IPS-15b (cell line): Measurements from ENCODE around the gene MS4A4A.
"Not testable (repeated sequence)": the region's sequence is repeated elsewhere in the genome, so short reads cannot be mapped to it uniquely, and the experiment has no call there.

Experiments
- H3K27me3 ChIP-seq: one replicate; pipeline ENCODE4 v1.6.1; 2013; ENCODE audit warnings: low read length; ENCODE audit not compliant: control insufficient read depth, insufficient read depth
- H3K36me3 ChIP-seq: one replicate; pipeline ENCODE4 v1.6.1; 2013; ENCODE audit warnings: low read length; ENCODE audit not compliant: control insufficient read depth, insufficient read depth
- H3K4me1 ChIP-seq: one replicate; pipeline ENCODE4 v1.6.1; 2013; ENCODE audit warnings: mild to moderate bottlenecking, low read length; ENCODE audit not compliant: control insufficient read depth, insufficient read depth
- H3K4me3 ChIP-seq: one replicate; pipeline ENCODE4 v1.5.1; 2013; ENCODE audit warnings: low read depth, low read length
- H3K9ac ChIP-seq: one replicate; pipeline ENCODE4 v1.6.1; 2013; ENCODE audit warnings: low read depth, mild to moderate bottlenecking, low read length
- H3K9me3 ChIP-seq: one replicate; pipeline ENCODE4 v1.6.1; 2013; ENCODE audit warnings: mild to moderate bottlenecking, low read length; ENCODE audit not compliant: control insufficient read depth, insufficient read depth

Gene MS4A4A

DNA sequence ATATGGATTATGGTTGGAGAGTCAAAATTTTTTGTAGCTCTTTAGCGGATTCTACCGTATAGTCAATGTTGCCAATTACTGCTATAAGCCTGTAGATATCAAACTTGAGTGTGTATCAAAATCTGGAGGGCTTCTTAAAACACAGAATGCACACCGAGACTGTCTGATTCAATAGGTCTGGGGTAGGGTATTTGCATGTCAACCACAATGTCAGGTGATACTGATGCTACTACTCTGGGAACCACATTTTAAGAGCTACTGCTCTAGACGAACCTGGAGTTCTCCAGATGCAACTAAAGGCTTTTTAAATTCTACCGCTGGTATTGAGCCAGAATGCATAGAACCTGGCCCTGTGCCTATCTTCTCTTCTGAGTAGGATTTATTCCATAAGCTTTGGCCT is 15.8 kb upstream of the MS4A4A start:
- Histone ChIP-seq H3K9ac (no peak overlapping the region), H3K4me3 (no peak overlapping the region), H3K27me3 (no peaks in the 10 kb centered on the region), H3K9me3 (peaks cover 10% of the 10 kb centered on the region), H3K4me1 (no peaks in the 10 kb centered on the region), H3K36me3 (no peaks in the 10 kb centered on the region)

DNA sequence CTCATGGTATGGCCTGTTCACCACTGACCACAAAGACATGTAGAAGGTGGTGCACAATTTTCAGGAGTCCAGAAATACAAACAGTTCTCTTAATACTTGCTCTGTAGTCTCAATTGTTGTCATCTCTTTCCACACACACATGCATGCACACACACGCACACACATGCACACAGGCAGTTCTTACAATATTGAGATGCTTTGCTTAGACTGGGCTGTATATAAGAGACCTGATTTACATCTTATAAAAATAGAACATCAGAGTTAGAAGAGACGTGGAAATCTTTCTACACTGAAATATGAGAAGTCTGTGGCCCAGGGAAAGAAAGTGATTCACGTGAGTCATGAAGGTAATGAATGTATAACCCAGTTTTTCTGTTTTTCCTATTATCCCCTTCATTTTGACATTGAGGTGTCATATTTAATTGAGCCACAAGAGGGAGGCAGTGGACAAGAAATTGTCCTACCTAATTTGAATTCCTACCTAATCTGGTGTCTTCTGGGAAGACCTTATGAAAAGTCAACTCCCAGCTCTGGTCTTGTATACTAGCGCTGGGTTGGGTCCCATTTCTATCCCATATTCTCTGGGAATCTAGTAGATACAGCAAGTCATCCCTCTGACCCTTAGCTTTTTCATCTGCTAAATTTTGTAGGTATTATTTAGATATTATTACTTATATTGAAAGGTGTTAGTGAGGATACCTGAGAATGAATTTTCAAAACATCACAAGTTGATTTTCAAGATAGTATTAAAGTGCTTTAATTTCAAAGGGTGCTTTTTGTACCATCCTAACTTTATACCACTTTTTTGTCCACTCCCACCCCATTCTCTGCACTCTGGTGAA is 14.9 kb upstream of the MS4A4A start:
- peaks cover 10% of the 10 kb centered on the region for H3K9me3 ChIP-seq
- H3K27me3 ChIP-seq: no peaks in the 10 kb centered on the region
- no peak overlapping the region for H3K4me3 ChIP-seq
- H3K36me3 ChIP-seq: no peaks in the 10 kb centered on the region
- H3K9ac ChIP-seq: no peak overlapping the region
- no peaks in the 10 kb centered on the region for H3K4me1 ChIP-seq

DNA sequence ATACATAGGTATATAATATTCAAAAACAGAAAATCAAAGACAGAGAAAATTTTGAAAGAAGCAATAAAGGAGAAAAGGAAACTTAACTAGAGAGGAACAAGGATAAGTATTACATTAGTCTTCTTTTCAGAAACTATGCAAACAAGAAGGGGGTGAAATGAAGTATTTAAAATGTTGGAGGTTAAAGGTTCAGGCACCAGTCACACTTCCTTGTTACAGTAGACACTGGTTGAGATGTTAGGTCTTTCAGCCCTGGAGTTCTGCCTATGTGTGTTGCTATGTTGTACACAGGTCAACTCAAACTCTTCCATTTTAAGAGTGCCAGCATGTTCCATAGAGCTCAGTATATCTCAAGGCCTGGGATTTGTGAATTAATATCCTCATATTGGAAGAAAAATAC is 6.0 kb upstream of the MS4A4A start:
- Histone ChIP-seq H3K4me1 (no peaks in the 10 kb centered on the region), H3K9ac (no peak overlapping the region), H3K4me3 (no peak overlapping the region), H3K9me3 (no peaks in the 10 kb centered on the region), H3K27me3 (no peaks in the 10 kb centered on the region), H3K36me3 (no peaks in the 10 kb centered on the region)

DNA sequence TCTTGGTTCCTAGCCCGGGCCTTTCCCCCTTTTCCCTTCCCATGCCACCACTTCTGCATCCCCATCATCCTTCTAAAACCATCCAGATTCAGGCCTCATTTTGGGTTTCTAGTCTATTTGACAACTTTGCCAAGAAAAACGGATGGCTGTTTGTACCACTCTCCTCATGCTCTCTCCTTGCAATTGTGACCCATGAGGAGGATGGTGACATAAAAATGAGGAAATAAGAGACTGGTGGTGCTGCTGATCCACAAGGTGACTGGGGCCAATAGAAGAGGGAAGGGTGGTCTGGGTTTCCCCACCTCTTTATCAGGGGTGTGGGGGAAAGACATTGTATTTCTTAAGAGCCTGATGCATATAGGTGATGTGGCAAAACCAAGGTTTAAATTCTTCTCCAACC is 1.0 kb downstream of the MS4A4A start:
- H3K4me3 ChIP-seq: no peak overlapping the region
- no peak overlapping the region for H3K9ac ChIP-seq
- no peaks in the 10 kb centered on the region for H3K27me3 ChIP-seq
- no peaks in the 10 kb centered on the region for H3K36me3 ChIP-seq
- H3K4me1 ChIP-seq: no peaks in the 10 kb centered on the region
- H3K9me3 ChIP-seq: no peaks in the 10 kb centered on the region

DNA sequence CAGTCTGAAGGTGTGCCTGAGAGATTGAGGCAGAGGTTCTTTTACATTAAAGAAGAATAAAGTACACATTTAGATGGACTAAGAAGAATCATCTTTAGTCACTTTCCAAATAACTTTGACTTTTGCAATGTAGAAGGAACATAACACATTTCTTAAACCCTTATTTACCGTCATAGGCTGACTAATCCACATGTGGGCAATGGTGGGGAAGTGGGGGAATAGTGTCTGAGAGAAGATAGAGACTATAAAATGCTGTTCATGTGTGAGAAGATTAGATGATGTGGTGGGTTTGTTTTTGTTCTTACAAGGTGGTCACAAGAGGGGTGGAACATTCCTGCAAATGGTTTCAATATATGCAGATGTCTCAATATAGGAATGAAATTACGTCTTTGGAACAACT is 1.8 kb downstream of the MS4A4A start:
- Histone ChIP-seq H3K4me3 (no peak overlapping the region), H3K9me3 (no peaks in the 10 kb centered on the region), H3K27me3 (no peaks in the 10 kb centered on the region), H3K4me1 (no peaks in the 10 kb centered on the region), H3K9ac (no peak overlapping the region), H3K36me3 (no peaks in the 10 kb centered on the region)

DNA sequence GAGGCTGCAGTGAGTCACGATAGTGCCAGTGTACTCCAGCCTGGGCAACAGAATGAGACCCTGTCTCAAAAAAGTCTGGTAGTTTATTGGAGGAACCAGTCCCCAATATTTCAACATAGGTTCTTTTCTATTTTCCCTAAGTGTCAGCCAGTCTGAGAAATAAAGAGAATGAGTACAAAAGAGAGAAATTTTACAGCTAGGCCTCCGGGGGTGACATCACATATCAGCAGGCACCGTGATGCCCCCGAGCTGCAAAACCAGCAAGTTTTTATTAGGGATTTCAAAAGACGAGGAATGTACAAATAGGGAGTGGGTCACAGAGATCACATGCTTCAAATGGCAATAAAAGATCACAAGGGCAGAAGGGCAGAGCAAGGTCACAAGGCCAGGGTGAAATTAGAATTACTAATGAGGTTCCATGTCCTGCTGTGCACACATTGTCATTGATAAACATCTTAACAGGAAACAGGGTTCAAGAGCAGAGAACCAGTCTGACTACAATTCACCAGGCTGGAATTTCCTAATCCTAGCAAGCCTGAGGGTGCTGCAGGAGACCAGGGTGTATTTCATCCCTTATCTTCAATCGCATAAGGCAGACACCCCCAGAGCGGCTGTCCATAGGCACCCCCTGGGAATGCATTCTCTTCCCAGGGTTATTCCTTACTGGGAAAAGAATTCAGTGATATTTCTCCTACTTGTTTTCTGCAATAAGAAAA is 5.1 kb downstream of the MS4A4A start:
- H3K9ac ChIP-seq, H3K9me3 ChIP-seq, H3K27me3 ChIP-seq, H3K36me3 ChIP-seq, H3K4me3 ChIP-seq, H3K4me1 ChIP-seq: not testable (repeated sequence)

DNA sequence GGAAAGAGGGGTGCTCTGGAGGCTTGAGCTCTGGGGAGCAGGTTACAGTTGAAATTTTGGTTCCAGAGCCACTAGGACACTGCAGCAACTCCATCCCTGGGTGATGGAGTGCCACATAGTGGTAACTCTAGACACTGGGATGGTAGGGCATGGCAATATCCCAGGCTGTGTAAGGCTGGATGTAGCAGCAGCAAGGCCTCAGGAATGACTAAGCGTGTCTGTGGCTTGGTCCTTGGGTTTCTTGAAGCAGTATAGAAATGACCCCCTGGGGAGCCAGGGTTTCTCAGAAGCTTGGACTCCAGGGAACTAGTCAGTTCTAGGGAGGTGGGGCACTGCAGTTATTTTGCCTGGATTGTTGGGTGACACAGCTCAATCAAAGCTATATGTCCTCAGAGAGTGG is 8.1 kb downstream of the MS4A4A start:
- Histone ChIP-seq H3K4me1 (no peaks in the 10 kb centered on the region), H3K9me3 (peaks cover 5% of the 10 kb centered on the region), H3K4me3 (no peak overlapping the region)

DNA sequence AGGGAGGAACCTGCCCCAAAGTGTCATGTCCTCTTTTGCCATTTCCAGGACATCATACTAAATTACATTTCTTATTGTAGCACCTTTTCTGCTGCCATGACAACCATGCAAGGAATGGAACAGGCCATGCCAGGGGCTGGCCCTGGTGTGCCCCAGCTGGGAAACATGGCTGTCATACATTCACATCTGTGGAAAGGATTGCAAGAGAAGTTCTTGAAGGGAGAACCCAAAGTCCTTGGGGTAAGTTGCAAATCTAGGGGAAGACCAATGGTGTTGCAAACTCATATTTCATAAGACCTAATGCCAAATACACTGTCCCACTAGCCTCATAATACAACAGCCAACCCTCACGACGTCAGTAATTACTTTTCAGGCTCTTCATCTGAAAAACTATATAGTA is 11.7 kb downstream of the MS4A4A start:
- H3K27me3 ChIP-seq: no peaks in the 10 kb centered on the region
- H3K9me3 ChIP-seq: peaks cover 5% of the 10 kb centered on the region
- no peaks in the 10 kb centered on the region for H3K4me1 ChIP-seq
- no peaks in the 10 kb centered on the region for H3K36me3 ChIP-seq
- no peak overlapping the region for H3K4me3 ChIP-seq
- H3K9ac ChIP-seq: no peak overlapping the region

More for the DNA sequence above, 8.1 kb downstream of the MS4A4A start:
- H3K27me3 ChIP-seq: no peaks in the 10 kb centered on the region
- H3K36me3 ChIP-seq: no peaks in the 10 kb centered on the region
- H3K9ac ChIP-seq: no peak overlapping the region

DNA sequence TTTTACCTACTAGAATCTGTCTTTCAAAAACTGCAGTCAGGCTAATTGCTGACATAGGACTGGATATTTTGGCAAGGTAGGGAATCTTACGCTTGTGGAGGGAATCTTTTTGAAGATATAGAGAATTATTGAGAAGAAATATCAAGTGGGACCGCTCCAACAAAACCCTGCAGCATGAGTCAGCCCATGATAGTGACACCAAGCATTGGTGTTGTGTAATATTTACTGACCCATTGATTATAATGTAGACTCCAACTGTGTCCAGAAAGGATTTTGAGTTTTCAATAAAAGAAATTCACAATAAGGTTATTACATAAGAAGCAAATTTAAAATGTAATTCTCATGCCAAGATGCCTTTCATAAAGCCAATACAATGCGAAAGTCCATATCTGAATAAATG is 20.7 kb downstream of the MS4A4A start:
- H3K36me3 ChIP-seq: no peaks in the 10 kb centered on the region
- H3K9me3 ChIP-seq: no peaks in the 10 kb centered on the region

DNA sequence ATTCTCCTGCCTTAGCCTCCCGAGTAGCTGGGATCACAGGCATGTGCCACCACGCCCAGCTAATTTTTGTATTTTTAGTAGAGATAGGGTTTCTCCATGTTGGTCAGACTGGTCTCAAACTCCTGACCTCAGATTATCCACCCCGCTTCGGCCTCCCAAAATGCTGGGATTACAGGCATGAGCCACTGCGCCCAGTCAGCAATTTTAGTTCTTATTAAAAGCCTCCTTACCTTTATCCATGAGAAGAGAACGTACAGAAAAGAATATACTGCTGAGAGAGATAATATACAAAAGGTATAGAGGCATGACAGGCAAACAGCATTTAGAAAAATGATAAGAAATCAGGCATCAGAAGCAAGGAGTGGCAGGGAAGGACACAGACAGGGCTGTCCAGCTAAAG is 21.4 kb downstream of the MS4A4A start:
- not testable (repeated sequence) for H3K9ac ChIP-seq, H3K4me1 ChIP-seq, H3K36me3 ChIP-seq, H3K27me3 ChIP-seq, H3K4me3 ChIP-seq, H3K9me3 ChIP-seq

More for the DNA sequence above, 20.7 kb downstream of the MS4A4A start:
- Histone ChIP-seq H3K4me3 (no peak overlapping the region), H3K9ac (no peak overlapping the region), H3K4me1 (no peaks in the 10 kb centered on the region), H3K27me3 (no peaks in the 10 kb centered on the region)

DNA sequence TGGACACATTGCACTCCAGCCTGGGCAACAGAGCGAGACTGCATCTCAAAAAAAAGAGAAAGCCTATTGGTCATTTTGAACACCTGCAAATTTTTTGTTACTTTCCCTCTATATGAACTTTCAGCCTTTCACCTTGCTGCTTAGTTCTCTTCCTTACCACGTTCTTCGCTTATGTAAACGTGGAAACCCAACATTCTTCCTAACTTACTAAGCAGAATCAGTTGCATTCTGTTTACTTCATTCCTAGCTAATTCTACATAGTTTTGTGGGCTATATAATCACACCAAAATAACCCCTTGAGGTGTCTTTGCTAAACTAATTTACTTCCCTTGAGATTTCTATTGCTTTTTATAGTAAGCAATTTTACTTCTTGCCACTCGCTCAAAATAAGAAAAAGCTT is 23.2 kb downstream of the MS4A4A start:
- no peak overlapping the region for H3K9ac ChIP-seq

More for the DNA sequence above, 23.2 kb downstream of the MS4A4A start:
- H3K9me3 ChIP-seq: no peaks in the 10 kb centered on the region
- H3K4me3 ChIP-seq: no peak overlapping the region
- no peaks in the 10 kb centered on the region for H3K36me3 ChIP-seq
- H3K4me1 ChIP-seq: no peaks in the 10 kb centered on the region
- H3K27me3 ChIP-seq: no peaks in the 10 kb centered on the region
